CD4-positive, CD25-positive, alpha-beta regulatory T cell (primary cell): ENCODE measurements around the gene PLEKHG3. TPM values are rescaled to one million over a fixed set of nuclear protein-coding genes. Genes with fewer than 3 reads are reported as not detected.
"Not testable (repeated sequence)": the region's sequence is repeated elsewhere in the genome, so short reads cannot be mapped to it uniquely, and the experiment has no call there.

ENCODE experiments used
- ATAC-seq, 2 donors: fragments of 150-1000 bp; cut with Tn5 transposase; one replicate each; pipeline ENCODE4 v1.10.0; 2021; ENCODE audit warnings: low read depth in 2 of 2, moderate number of reproducible peaks in 2 of 2, moderate library complexity in 1 of 2
- DNase-seq, 3 donors: peaks; one replicate each; pipeline versions ENCODE4 v3.0.0 to v3.0.0-alpha.2; 2012 to 2022; ENCODE audit warnings: mixed read lengths in 1 of 3
- H3K27ac ChIP-seq: one replicate; pipeline ENCODE4 v1.7.0; 2013; ENCODE audit warnings: mild to moderate bottlenecking, low read length; ENCODE audit not compliant: insufficient read depth, poor library complexity, severe bottlenecking
- H3K27me3 ChIP-seq: one replicate; pipeline ENCODE4 v1.7.0; 2013; ENCODE audit warnings: low read length; ENCODE audit not compliant: control insufficient read depth, insufficient read depth
- H3K36me3 ChIP-seq: one replicate; pipeline ENCODE4 v1.7.0; 2013; ENCODE audit warnings: mild to moderate bottlenecking, low read length, moderate library complexity; ENCODE audit not compliant: control insufficient read depth, insufficient read depth
- H3K4me1 ChIP-seq: 2 replicates; pipeline ENCODE4 v1.7.0; 2013; ENCODE audit warnings: mild to moderate bottlenecking, low read length; ENCODE audit not compliant: insufficient read depth, control insufficient read depth, poor library complexity, severe bottlenecking
- H3K4me3 ChIP-seq: one replicate; pipeline ENCODE4 v1.7.0; 2013; ENCODE audit warnings: low read depth, mild to moderate bottlenecking, low read length, moderate library complexity
- H3K9me3 ChIP-seq, 2 experiments: 1 replicate in 1 of 2; 2 replicates in 1 of 2; pipeline ENCODE4 v1.7.0; 2013; ENCODE audit warnings: low read length in 2 of 2, mild to moderate bottlenecking in 1 of 2, moderate library complexity in 1 of 2; ENCODE audit not compliant: control insufficient read depth in 2 of 2
- H3K27ac Mint-ChIP-seq, 3 donors: one replicate each; pipeline ENCODE4 v1.8.0; 2020 to 2022; ENCODE audit warnings: mild to moderate bottlenecking in 3 of 3, mixed read lengths in 3 of 3, moderate library complexity in 2 of 3
- H3K27me3 Mint-ChIP-seq: one replicate; pipeline ENCODE4 v1.8.0; 2022; ENCODE audit warnings: mild to moderate bottlenecking, mixed read lengths
- H3K36me3 Mint-ChIP-seq: one replicate; pipeline ENCODE4 v1.8.0; 2020; ENCODE audit warnings: mixed read lengths
- H3K4me1 Mint-ChIP-seq, 4 donors: one replicate each; pipeline ENCODE4 v1.8.0; 2020 to 2022; ENCODE audit warnings: mixed read lengths in 4 of 4, mild to moderate bottlenecking in 1 of 4
- H3K4me3 Mint-ChIP-seq, 4 donors: one replicate each; pipeline ENCODE4 v1.8.0; 2020 to 2022; ENCODE audit warnings: mild to moderate bottlenecking in 4 of 4, mixed read lengths in 4 of 4, moderate library complexity in 3 of 4
- H3K9me3 Mint-ChIP-seq, 7 donors: one replicate each; pipeline ENCODE4 v1.8.0; 2020 to 2022; ENCODE audit warnings: mixed read lengths in 7 of 7, mild to moderate bottlenecking in 3 of 7, moderate library complexity in 2 of 7
- polyA plus RNA-seq, 4 donors: library from polyadenylated mRNA; unstranded; fragments of 300-500 nt; fragmentation: Illumina TruSeq; gene quantifications; one replicate each; pipeline ENCODE4 v1.2.3, GENCODE V29; 2021
- total RNA-seq: library from RNA; stranded (reverse); gene quantifications from one replicate; pipeline ENCODE4 v1.2.3, GENCODE V29; 2022

The PLEKHG3 gene
- 31.9 TPM for total RNA-seq
- polyA plus RNA-seq: 10 to 100 TPM in 1 of 4 donors, 1 to 10 TPM in 3; 2.1 to 10.5 (median 4.5) TPM

GRCh38 chr14:64704143-64704742 lies at the start of gene PLEKHG3:
Gene PLEKHG3 (plus strand): TSS chr14:64704424. CDS start chr14:64727632, 23,208 bp downstream.
- peak in 1 of 3 donors; percentile 18 for DNase-seq
- H3K4me1 Mint-ChIP-seq: peaks cover 18 to 49% (median 35%) of the 10 kb centered on the region in 4 donors
- Histone ChIP-seq H3K36me3 (no peaks in the 10 kb centered on the region), H3K4me3 (peak within 1 kb of the TSS; percentile 72), H3K9me3 (no peaks in the 10 kb centered on the region), H3K27ac (peak within 1 kb of the TSS; percentile 14), H3K27me3 (peaks cover 13% of the 10 kb centered on the region), H3K4me1 (peaks cover 52% of the 10 kb centered on the region)
- peak within 1 kb of the TSS; percentile 79 to 90 (median 85) for H3K4me3 Mint-ChIP-seq
- peaks cover 67% of the 10 kb centered on the region for H3K27me3 Mint-ChIP-seq
- H3K27ac Mint-ChIP-seq: peak within 1 kb of the TSS in 2 of 3 donors; percentile 0 to 89
- H3K36me3 Mint-ChIP-seq: no peaks in the 10 kb centered on the region
- H3K9me3 Mint-ChIP-seq: peaks cover 0 to 5% (median 0%) of the 10 kb centered on the region in 7 donors
- ATAC-seq: peak in 1 of 2 donors; percentile 22

GRCh38 chr14:64654901-64655300 lies 49.3 kb upstream of the PLEKHG3 start:
- no peaks in the 10 kb centered on the region for H3K9me3 ChIP-seq
- no peak overlapping the region for H3K27ac Mint-ChIP-seq
- no peak overlapping the region for H3K4me3 ChIP-seq
- peaks cover 0 to 2% (median 0%) of the 10 kb centered on the region in 7 donors for H3K9me3 Mint-ChIP-seq
- H3K36me3 Mint-ChIP-seq: no peaks in the 10 kb centered on the region
- H3K27me3 Mint-ChIP-seq: peaks cover 48% of the 10 kb centered on the region
- H3K36me3 ChIP-seq: no peaks in the 10 kb centered on the region
- H3K4me3 Mint-ChIP-seq: no peak overlapping the region
- H3K4me1 ChIP-seq: peaks cover 7% of the 10 kb centered on the region
- DNase-seq (no peak), ATAC-seq (no peak)
- H3K27me3 ChIP-seq: no peaks in the 10 kb centered on the region
- no peak overlapping the region for H3K27ac ChIP-seq
- H3K4me1 Mint-ChIP-seq: peaks cover 0 to 13% (median 5%) of the 10 kb centered on the region in 4 donors

- H3K4me1 Mint-ChIP-seq: peaks cover 0 to 15% (median 10%) of the 10 kb centered on the region in 4 donors
- DNase-seq (no peak), ATAC-seq (no peak)
- no peak overlapping the region for H3K4me3 Mint-ChIP-seq
- Histone ChIP-seq H3K9me3 (no peaks in the 10 kb centered on the region), H3K4me3 (no peak overlapping the region), H3K4me1 (peaks cover 7% of the 10 kb centered on the region), H3K36me3 (no peaks in the 10 kb centered on the region), H3K27ac (no peak overlapping the region), H3K27me3 (peaks cover 3% of the 10 kb centered on the region)
- no peak overlapping the region for H3K27ac Mint-ChIP-seq
- H3K27me3 Mint-ChIP-seq: peaks cover 48% of the 10 kb centered on the region
- H3K36me3 Mint-ChIP-seq: no peaks in the 10 kb centered on the region
- H3K9me3 Mint-ChIP-seq: peaks cover 0 to 2% (median 0%) of the 10 kb centered on the region in 7 donors
These were observed 47.2 kb upstream of the PLEKHG3 start for GRCh38 chr14:64656986-64657385.

DNA sequence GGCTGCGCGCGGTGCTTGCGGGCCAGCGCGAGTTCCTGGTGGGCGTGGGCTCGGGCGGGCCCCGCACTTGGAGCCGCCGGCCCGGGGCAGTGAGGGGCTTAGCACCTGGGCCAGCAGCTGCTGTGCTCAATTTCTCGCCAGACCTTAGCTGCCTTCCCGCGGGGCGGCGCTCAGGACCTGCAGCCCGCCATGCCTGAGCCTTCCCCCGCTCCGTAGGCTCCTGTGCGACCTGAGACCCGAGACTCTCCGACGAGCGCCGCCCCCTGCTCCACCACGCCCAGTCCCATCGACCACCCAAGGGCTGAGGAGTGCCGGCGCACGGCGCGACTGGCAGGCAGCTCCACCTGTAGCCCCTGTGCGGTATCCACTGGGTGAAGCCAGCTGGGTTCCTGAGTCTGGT lies 46.0 kb upstream of the PLEKHG3 start:
- ATAC-seq: no peak

GRCh38 chr14:64658700-64659264 lies 45.4 kb upstream of the PLEKHG3 start:
- H3K36me3 Mint-ChIP-seq, H3K36me3 ChIP-seq, H3K9me3 Mint-ChIP-seq, H3K4me3 ChIP-seq, ATAC-seq, DNase-seq, H3K9me3 ChIP-seq, H3K27ac ChIP-seq, H3K4me1 ChIP-seq, H3K27me3 ChIP-seq: not testable (repeated sequence)
- H3K27me3 Mint-ChIP-seq: peaks cover 46% of the 10 kb centered on the region
- peak overlapping the region in 1 of 3 donors; percentile 36 for H3K27ac Mint-ChIP-seq
- H3K4me3 Mint-ChIP-seq: peak overlapping the region in 3 of 4 donors; percentile 57 to 74 (median 70)
- H3K4me1 Mint-ChIP-seq: peaks cover 0 to 15% (median 10%) of the 10 kb centered on the region in 4 donors

More for the DNA sequence above, 46.0 kb upstream of the PLEKHG3 start:
- Histone ChIP-seq H3K27ac (no peak overlapping the region), H3K27me3 (peaks cover 3% of the 10 kb centered on the region), H3K9me3 (no peaks in the 10 kb centered on the region), H3K36me3 (no peaks in the 10 kb centered on the region), H3K4me1 (peaks cover 7% of the 10 kb centered on the region), H3K4me3 (no peak overlapping the region)
- Mint-ChIP-seq H3K27ac (no peak overlapping the region), H3K4me1 (peaks cover 0 to 15% (median 10%) of the 10 kb centered on the region in 4 donors), H3K36me3 (no peaks in the 10 kb centered on the region), H3K4me3 (no peak overlapping the region), H3K27me3 (peaks cover 44% of the 10 kb centered on the region), H3K9me3 (peaks cover 0 to 2% (median 0%) of the 10 kb centered on the region in 7 donors)
- no peak for DNase-seq

DNA sequence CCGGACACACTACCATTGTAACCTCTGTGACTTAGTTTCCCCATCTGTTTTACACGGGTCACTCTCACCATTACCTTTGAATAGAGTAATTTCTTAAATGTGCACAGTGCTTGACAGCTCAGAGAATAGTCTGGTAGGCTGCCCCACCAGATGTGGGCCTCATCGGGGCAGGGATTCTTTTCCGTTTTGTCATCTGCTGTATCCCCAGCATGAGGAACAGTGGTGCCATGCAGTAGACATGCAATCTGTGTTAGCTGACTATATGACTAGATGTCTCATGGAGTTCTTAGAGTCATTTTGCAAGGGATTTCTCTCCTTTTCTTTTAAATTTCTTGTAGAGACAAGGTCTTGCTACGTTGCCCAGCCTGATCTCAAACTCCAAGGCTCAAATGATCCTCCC lies 44.9 kb upstream of the PLEKHG3 start:
- peaks cover 0 to 2% (median 0%) of the 10 kb centered on the region in 7 donors for H3K9me3 Mint-ChIP-seq
- H3K4me1 Mint-ChIP-seq: peaks cover 0 to 15% (median 10%) of the 10 kb centered on the region in 4 donors
- H3K27me3 Mint-ChIP-seq: peaks cover 44% of the 10 kb centered on the region
- DNase-seq (no peak), ATAC-seq (no peak)
- no peaks in the 10 kb centered on the region for H3K9me3 ChIP-seq
- H3K27ac Mint-ChIP-seq: no peak overlapping the region
- no peaks in the 10 kb centered on the region for H3K36me3 ChIP-seq
- H3K27me3 ChIP-seq: peaks cover 3% of the 10 kb centered on the region
- H3K4me3 Mint-ChIP-seq: peak overlapping the region in 1 of 4 donors; percentile 74
- no peak overlapping the region for H3K4me3 ChIP-seq
- H3K36me3 Mint-ChIP-seq: no peaks in the 10 kb centered on the region
- peaks cover 7% of the 10 kb centered on the region for H3K4me1 ChIP-seq
- no peak overlapping the region for H3K27ac ChIP-seq

DNA sequence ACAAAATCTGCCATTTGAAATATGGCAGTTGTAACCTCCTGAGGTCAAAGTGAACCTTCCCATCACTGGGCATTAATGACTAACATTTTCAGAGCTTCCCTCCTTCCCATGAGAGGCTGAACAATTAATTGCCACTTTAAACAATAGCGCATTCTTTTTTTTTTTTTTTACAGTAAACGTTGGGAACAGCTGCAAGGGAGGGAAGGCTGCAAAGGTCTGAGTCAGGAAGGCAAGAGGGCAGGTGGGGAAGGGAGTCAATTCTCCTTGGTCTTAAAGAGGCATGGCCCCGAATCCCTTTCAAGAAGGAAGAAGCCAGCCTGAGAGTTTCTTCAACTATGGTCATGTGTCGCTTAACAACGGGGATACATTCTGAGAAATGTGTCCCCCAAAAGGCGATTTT lies 41.0 kb upstream of the PLEKHG3 start:
- Mint-ChIP-seq H3K27ac (no peak overlapping the region), H3K4me1 (peaks cover 0 to 15% (median 9%) of the 10 kb centered on the region in 4 donors), H3K4me3 (no peak overlapping the region), H3K9me3 (peaks cover 0 to 2% (median 0%) of the 10 kb centered on the region in 7 donors), H3K27me3 (peaks cover 46% of the 10 kb centered on the region), H3K36me3 (no peaks in the 10 kb centered on the region)
- H3K36me3 ChIP-seq: no peaks in the 10 kb centered on the region
- no peak overlapping the region for H3K4me3 ChIP-seq
- peaks cover 3% of the 10 kb centered on the region for H3K27me3 ChIP-seq
- no peaks in the 10 kb centered on the region for H3K9me3 ChIP-seq
- ATAC-seq (no peak), DNase-seq (no peak)
- no peak overlapping the region for H3K27ac ChIP-seq
- H3K4me1 ChIP-seq: peaks cover 7% of the 10 kb centered on the region
